ENCODE data around the gene METRN.

DNA sequence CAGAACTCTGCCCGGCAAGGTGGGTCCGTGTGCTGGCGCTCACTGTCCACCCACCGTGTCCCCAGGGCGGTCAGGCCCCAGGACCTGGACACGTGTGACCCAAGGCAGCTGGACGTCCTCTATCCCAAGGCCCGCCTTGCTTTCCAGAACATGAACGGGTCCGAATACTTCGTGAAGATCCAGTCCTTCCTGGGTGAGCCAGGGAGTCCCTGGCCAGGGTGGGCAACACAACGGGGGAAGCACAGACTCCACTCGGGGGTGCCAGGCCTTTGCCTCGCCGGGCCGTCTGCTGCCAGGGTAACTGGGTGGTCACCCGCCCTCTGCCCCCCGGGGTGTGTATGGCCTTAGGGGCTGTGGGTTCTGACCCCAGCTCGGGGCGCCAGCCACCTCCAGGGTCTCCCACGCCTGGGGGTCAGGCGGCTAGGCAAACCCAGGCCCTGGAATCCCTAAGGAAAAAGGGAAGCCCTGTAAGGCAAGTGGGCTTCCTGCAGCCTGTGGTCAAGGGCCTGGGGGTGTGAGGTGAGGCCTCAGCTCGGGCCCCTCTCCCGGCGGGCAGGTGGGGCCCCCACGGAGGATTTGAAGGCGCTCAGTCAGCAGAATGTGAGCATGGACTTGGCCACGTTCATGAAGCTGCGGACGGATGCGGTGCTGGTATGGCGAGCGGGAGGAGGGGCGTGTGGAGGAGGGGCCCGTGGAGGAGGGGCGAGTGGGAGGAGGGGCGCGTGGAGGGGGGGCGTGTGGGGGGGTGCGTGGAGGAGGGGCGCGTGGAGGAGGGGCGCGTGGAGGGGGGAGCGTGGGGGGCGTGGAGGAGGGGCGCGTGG lies 52.1 kb downstream of the METRN start:
- TF ChIP-seq, protein P1, sequence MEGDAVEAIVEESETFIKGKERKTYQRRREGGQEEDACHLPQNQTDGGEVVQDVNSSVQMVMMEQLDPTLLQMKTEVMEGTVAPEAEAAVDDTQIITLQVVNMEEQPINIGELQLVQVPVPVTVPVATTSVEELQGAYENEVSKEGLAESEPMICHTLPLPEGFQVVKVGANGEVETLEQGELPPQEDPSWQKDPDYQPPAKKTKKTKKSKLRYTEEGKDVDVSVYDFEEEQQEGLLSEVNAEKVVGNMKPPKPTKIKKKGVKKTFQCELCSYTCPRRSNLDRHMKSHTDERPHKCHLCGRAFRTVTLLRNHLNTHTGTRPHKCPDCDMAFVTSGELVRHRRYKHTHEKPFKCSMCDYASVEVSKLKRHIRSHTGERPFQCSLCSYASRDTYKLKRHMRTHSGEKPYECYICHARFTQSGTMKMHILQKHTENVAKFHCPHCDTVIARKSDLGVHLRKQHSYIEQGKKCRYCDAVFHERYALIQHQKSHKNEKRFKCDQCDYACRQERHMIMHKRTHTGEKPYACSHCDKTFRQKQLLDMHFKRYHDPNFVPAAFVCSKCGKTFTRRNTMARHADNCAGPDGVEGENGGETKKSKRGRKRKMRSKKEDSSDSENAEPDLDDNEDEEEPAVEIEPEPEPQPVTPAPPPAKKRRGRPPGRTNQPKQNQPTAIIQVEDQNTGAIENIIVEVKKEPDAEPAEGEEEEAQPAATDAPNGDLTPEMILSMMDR (IDR thresholded peaks at IDR 0.05): no peak
- TF ChIP-seq POLR2A (IDR thresholded peaks at IDR 0.05): no peak

Data from adrenal gland (tissue), 5 donors.